Esophagus muscularis mucosa (tissue), 4 donors: ENCODE measurements around the gene WDR82.

Source experiments
- CTCF ChIP-seq, 3 experiments: fragments of 200-600 bp in 2 of 3; fragments of 450-650 bp in 1 of 3; sonication (generic) in 2 of 3; IDR thresholded peaks; one replicate each; pipeline ENCODE4 v1.5.1; 2017 to 2019; ENCODE audit warnings: antibody characterized with exemption in 3 of 3, mild to moderate bottlenecking in 2 of 3, moderate library complexity in 1 of 3
- EP300 ChIP-seq: sonication (generic); formaldehyde crosslinking; IDR thresholded peaks from one replicate; pipeline ENCODE4 v1.6.1; 2017; ENCODE audit warnings: antibody characterized with exemption
- POLR2A ChIP-seq: fragments of 450-650 bp; IDR thresholded peaks from one replicate; pipeline ENCODE4 v1.6.1; 2017; ENCODE audit warnings: antibody characterized with exemption, moderate library complexity, mild to moderate bottlenecking, low read depth
- POLR2AphosphoS5 ChIP-seq, 2 donors: sonication (generic); formaldehyde crosslinking; IDR thresholded peaks; one replicate each; pipeline ENCODE4 v1.6.1; 2017; ENCODE audit warnings: antibody characterized with exemption in 2 of 2

DNA sequence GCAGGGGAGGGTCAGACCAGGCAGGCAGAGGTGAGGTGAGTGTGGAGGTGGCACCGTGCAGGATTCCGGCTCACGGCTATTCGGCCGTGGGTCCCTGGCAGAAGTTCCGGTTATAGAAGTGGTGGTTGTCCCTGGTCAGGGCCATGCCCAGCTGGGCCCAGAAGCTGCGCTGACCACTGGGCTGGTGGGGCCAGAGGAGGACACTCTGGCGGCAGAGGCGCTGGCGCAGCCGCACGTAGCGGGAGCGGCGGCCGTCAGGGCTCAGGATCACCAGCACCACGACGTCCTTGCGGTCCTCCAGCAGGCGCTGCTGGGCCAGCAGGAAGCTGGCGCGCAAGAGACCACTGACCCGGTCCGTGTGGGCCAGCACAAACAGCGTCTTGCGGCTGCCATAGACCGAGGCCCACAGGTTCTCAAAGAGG is 57.3 kb downstream of the WDR82 start:
- TF ChIP-seq CTCF (IDR thresholded peaks at IDR 0.05) (no peak), POLR2AphosphoS5 (IDR thresholded peaks at IDR 0.05) (no peak), POLR2A (no peak), EP300 (no peak)
